Measurements from ENCODE around the gene ZNF701. TPM values are rescaled to one million over a fixed set of nuclear protein-coding genes. Genes with fewer than 3 reads are reported as not detected.
A peak's percentile ranks its signal among the peaks of the same experiment; 100 is the strongest.
"Not testable (repeated sequence)": the region's sequence is repeated elsewhere in the genome, so short reads cannot be mapped to it uniquely, and the experiment has no call there.

ZNF701 gene
- polyA plus RNA-seq, 1 experiment = 8.2 TPM

GRCh38 chr19:52536448-52536800 is 33.7 kb upstream of the ZNF701 start:
- no peak for TF ChIP-seq CTCF (IDR thresholded peaks at IDR 0.05; ENCODE audit: low read depth, low read length)

GRCh38 chr19:52538815-52539214 is 31.3 kb upstream of the ZNF701 start:
- H3K4me3 ChIP-seq (ENCODE audit: low read depth, low read length); POLR2A ChIA-PET; H3K27ac ChIP-seq (ENCODE audit: low read depth, low read length); H3K27me3 ChIP-seq (ENCODE audit: control insufficient read depth, insufficient read depth, low read length); CTCF ChIA-PET; DNase-seq (ENCODE audit: low read depth, low spot score): not testable (repeated sequence)
- peaks cover 30% of the 10 kb centered on the region for H3K9me3 ChIP-seq (ENCODE audit: control insufficient read depth, insufficient read depth, low read length)

More at GRCh38 chr19:52536448-52536800, 33.7 kb upstream of the ZNF701 start:
- POLR2A ChIA-PET = no interaction called here
- Histone ChIP-seq H3K27me3 (ENCODE audit: control insufficient read depth, insufficient read depth, low read length) (no peaks in the 10 kb centered on the region), H3K4me3 (ENCODE audit: low read depth, low read length) (peak overlapping the region; percentile 73), H3K9me3 (ENCODE audit: control insufficient read depth, insufficient read depth, low read length) (peaks cover 21% of the 10 kb centered on the region), H3K27ac (ENCODE audit: low read depth, low read length) (peak overlapping the region; percentile 21)
- DNase-seq (ENCODE audit: low read depth, low spot score) = no peak
- CTCF ChIA-PET = no interaction called here

GRCh38 chr19:52541176-52541575 is 28.9 kb upstream of the ZNF701 start:
- DNase-seq (ENCODE audit: low read depth, low spot score); POLR2A ChIA-PET: not testable (repeated sequence)
- CTCF ChIA-PET = interaction anchor here (0.5 kb wide), 1 partner anchor 153 kb away, joined by 3 read pairs; no protein-coding TSS in a partner anchor

GRCh38 chr19:52541608-52542007 is 28.5 kb upstream of the ZNF701 start:
- DNase-seq (ENCODE audit: low read depth, low spot score) = no peak
- POLR2A ChIA-PET = no interaction called here
- Histone ChIP-seq H3K9me3 (ENCODE audit: control insufficient read depth, insufficient read depth, low read length) (peaks cover 43% of the 10 kb centered on the region), H3K27me3 (ENCODE audit: control insufficient read depth, insufficient read depth, low read length) (no peaks in the 10 kb centered on the region), H3K4me3 (ENCODE audit: low read depth, low read length) (no peak overlapping the region), H3K27ac (ENCODE audit: low read depth, low read length) (no peak overlapping the region)
- CTCF ChIA-PET = interaction anchor here (0.5 kb wide), 1 partner anchor 153 kb away, joined by 3 read pairs; no protein-coding TSS in a partner anchor
- TF ChIP-seq CTCF (IDR thresholded peaks at IDR 0.05; ENCODE audit: low read depth, low read length) = no peak

More at GRCh38 chr19:52541176-52541575, 28.9 kb upstream of the ZNF701 start:
- peaks cover 40% of the 10 kb centered on the region for H3K9me3 ChIP-seq (ENCODE audit: control insufficient read depth, insufficient read depth, low read length)
- not testable (repeated sequence) for H3K27me3 ChIP-seq (ENCODE audit: control insufficient read depth, insufficient read depth, low read length); H3K4me3 ChIP-seq (ENCODE audit: low read depth, low read length); H3K27ac ChIP-seq (ENCODE audit: low read depth, low read length)

GRCh38 chr19:52542541-52542940 is 27.5 kb upstream of the ZNF701 start:
- H3K27me3 ChIP-seq (ENCODE audit: control insufficient read depth, insufficient read depth, low read length); H3K4me3 ChIP-seq (ENCODE audit: low read depth, low read length); DNase-seq (ENCODE audit: low read depth, low spot score); POLR2A ChIA-PET; H3K27ac ChIP-seq (ENCODE audit: low read depth, low read length): not testable (repeated sequence)
- peaks cover 48% of the 10 kb centered on the region for H3K9me3 ChIP-seq (ENCODE audit: control insufficient read depth, insufficient read depth, low read length)
- CTCF ChIA-PET = interaction anchor here (0.6 kb wide), 1 partner anchor 35 kb away, joined by 4 read pairs; no protein-coding TSS in a partner anchor

GRCh38 chr19:52542984-52543664 is 27.0 kb upstream of the ZNF701 start:
- Histone ChIP-seq H3K27me3 (ENCODE audit: control insufficient read depth, insufficient read depth, low read length) (no peaks in the 10 kb centered on the region), H3K9me3 (ENCODE audit: control insufficient read depth, insufficient read depth, low read length) (peaks cover 45% of the 10 kb centered on the region), H3K27ac (ENCODE audit: low read depth, low read length) (no peak overlapping the region), H3K4me3 (ENCODE audit: low read depth, low read length) (no peak overlapping the region)
- CTCF ChIA-PET = interaction anchor here (0.6 kb wide), 1 partner anchor 35 kb away, joined by 4 read pairs; no protein-coding TSS in a partner anchor
- TF ChIP-seq CTCF (IDR thresholded peaks at IDR 0.05; ENCODE audit: low read depth, low read length) = no peak
- POLR2A ChIA-PET = no interaction called here
- no peak for DNase-seq (ENCODE audit: low read depth, low spot score)
